Breast epithelium (tissue), 4 donors: ENCODE data around the gene GET4. TPM values are rescaled to one million over a fixed set of nuclear protein-coding genes. Genes with fewer than 3 reads are reported as not detected.

ENCODE experiments used
- DNase-seq, 2 donors: peaks; one replicate each; pipeline ENCODE4 v3.0.0-alpha.2; 2019; ENCODE audit warnings: low spot score in 2 of 2
- H3K27ac ChIP-seq, 2 donors: fragments of 200-600 bp; sonication (generic) in 1 of 2; one replicate each; pipeline ENCODE4 v1.5.1; 2016 to 2019; ENCODE audit warnings: mild to moderate bottlenecking in 1 of 2
- H3K27me3 ChIP-seq, 2 donors: fragments of 200-600 bp; sonication (generic) in 1 of 2; one replicate each; pipeline versions ENCODE4 v1.5.1 to v1.6.0; 2017 to 2019; ENCODE audit warnings: control low read depth in 1 of 2, mild to moderate bottlenecking in 1 of 2
- H3K36me3 ChIP-seq: fragments of 200-600 bp; one replicate; pipeline ENCODE4 v1.5.1; 2019
- H3K4me1 ChIP-seq, 2 donors: fragments of 200-600 bp; sonication (generic); one replicate each; pipeline ENCODE4 v1.5.1; 2016 to 2019; ENCODE audit warnings: control low read depth in 1 of 2
- H3K4me3 ChIP-seq, 3 donors: fragments of 200-600 bp; sonication (generic); 1 replicate in 2 of 3; 2 replicates in 1 of 3; pipeline ENCODE4 v1.5.1; 2016 to 2019; ENCODE audit warnings: mild to moderate bottlenecking in 3 of 3, moderate library complexity in 2 of 3
- H3K9me3 ChIP-seq, 2 donors: fragments of 200-600 bp; sonication (generic) in 1 of 2; one replicate each; pipeline ENCODE4 v1.5.1; 2016 to 2019; ENCODE audit warnings: control low read depth in 1 of 2
- CTCF ChIP-seq, 3 donors: fragments of 450-650 bp; IDR thresholded peaks; one replicate each; pipeline ENCODE4 v1.5.1; 2016 to 2017; ENCODE audit warnings: antibody characterized with exemption in 3 of 3, mild to moderate bottlenecking in 3 of 3, moderate library complexity in 3 of 3
- POLR2A ChIP-seq: fragments of 450-650 bp; IDR thresholded peaks from one replicate; pipeline ENCODE4 v1.6.1; 2016; ENCODE audit warnings: antibody characterized with exemption, mild to moderate bottlenecking, moderate library complexity
- POLR2AphosphoS5 ChIP-seq, 3 donors: sonication (generic); formaldehyde crosslinking; IDR thresholded peaks; one replicate each; pipeline ENCODE4 v1.6.1; 2017; ENCODE audit warnings: antibody characterized with exemption in 3 of 3
- intact Hi-C: fragments of 100-400 bp; cut with DNase I; formaldehyde crosslinking; loops from one replicate; pipeline ENCODE4 v1.15.1; 2023; ENCODE audit warnings: low total_unique reads
- total RNA-seq, 3 donors: library from RNA; depleted of rRNA; stranded (reverse); fragments of >200 nt; gene quantifications; one replicate each; pipeline ENCODE4 v1.1.0, GENCODE V29; 2016

Gene GET4
- total RNA-seq, 3 donors from 2014 or later, result 23.7 to 33.4 (median 29.5) TPM

DNA sequence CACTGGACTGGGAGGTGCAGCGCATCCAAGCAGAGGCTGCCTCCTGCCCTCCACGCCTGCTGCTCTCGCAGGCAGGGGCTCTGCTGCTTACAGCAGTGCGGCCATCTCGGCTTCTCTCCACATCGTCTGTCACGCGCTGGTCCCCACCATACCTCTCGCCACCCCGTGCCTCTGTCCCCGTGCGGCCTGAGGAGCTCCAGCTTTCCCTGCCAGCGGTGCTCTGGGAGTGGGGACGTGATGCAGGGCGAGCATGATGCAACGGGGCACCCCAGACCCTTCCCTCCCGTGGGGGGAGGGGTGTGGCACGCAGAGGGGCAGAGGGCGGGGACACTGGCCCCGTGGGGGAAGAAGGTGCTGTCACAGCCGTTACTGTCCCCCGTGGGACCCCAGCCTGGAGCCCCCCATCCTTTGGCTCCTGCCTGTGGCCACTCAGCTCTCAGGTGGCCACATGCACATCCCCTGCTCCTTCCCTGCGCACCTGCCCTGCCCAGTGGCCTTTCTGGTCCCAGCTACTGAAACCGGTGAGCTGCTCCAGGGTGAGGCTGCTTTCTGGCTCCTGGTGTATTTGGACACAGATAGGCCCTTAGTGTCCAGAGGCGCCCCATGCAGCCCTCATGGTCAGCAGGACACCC lies 9.0 kb downstream of the GET4 start:
- Histone ChIP-seq H3K4me1 (peaks cover 0 to 11% of the 10 kb centered on the region in 2 donors), H3K27ac (no peak overlapping the region), H3K9me3 (no peaks in the 10 kb centered on the region), H3K27me3 (no peaks in the 10 kb centered on the region), H3K36me3 (no peaks in the 10 kb centered on the region), H3K4me3 (no peak overlapping the region)
- no peak for DNase-seq
- no peak for TF ChIP-seq CTCF (IDR thresholded peaks at IDR 0.05)
- no peak for TF ChIP-seq POLR2AphosphoS5 (IDR thresholded peaks at IDR 0.05)
- TF ChIP-seq POLR2A, result no peak
- intact Hi-C loops, result no loop called here

DNA sequence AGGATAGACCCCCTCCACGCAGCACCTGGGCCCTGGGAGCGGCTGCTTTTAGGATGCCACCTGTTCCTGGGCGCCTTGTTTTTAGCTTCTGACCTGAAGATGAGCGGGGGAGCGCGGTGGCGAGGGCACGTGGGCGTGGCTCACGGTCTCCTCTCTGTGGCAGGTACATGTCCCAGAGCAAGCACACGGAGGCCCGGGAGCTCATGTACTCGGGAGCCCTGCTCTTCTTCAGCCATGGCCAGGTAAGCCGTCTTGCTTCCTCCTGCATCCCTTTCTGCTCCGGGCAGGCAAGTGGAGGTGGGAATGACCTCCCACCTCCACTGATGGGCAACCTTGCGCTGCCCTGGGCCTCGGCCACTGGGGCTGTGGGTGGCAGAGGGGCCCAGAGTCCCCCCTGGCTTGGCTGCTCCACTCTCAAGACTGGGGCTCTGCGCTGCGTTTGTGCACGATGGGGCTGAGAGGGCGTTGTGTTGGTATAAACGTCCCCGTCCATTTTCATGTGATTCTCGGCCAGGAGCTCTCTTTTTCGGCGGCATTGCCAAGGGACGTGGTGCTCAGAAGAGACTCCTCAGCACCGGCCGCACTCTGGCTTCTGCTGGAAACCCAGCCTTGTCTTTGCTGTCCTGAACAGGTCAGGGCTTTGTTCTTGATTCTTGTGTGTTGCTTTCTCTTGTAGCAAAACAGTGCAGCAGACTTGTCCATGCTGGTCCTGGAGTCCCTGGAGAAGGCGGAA lies 9.7 kb downstream of the GET4 start:
- no peaks in the 10 kb centered on the region for H3K27me3 ChIP-seq
- DNase-seq, result no peak
- H3K9me3 ChIP-seq, result no peaks in the 10 kb centered on the region
- intact Hi-C loops, result no loop called here
- TF ChIP-seq CTCF (IDR thresholded peaks at IDR 0.05), result no peak
- no peak for TF ChIP-seq POLR2AphosphoS5 (IDR thresholded peaks at IDR 0.05)
- no peak for TF ChIP-seq POLR2A
- no peak overlapping the region for H3K27ac ChIP-seq
- peaks cover 0 to 11% of the 10 kb centered on the region in 2 donors for H3K4me1 ChIP-seq
- H3K36me3 ChIP-seq, result no peaks in the 10 kb centered on the region
- H3K4me3 ChIP-seq, result no peak overlapping the region

GRCh38 chr7:886626-887487 lies 10.5 kb downstream of the GET4 start:
- intact Hi-C loops, result no loop called here
- DNase-seq, result no peak

GRCh38 chr7:887488-887820 lies 11.1 kb downstream of the GET4 start:
- H3K27me3 ChIP-seq, result no peaks in the 10 kb centered on the region
- peaks cover 4% of the 10 kb centered on the region for H3K36me3 ChIP-seq
- no peaks in the 10 kb centered on the region for H3K9me3 ChIP-seq
- no peak overlapping the region for H3K27ac ChIP-seq
- no peak for DNase-seq
- H3K4me3 ChIP-seq, result no peak overlapping the region
- TF ChIP-seq CTCF (IDR thresholded peaks at IDR 0.05) (no peak), POLR2A (no peak), POLR2AphosphoS5 (IDR thresholded peaks at IDR 0.05) (no peak)
- H3K4me1 ChIP-seq, result peaks cover 0 to 7% of the 10 kb centered on the region in 2 donors
- intact Hi-C loops, result no loop called here

More at GRCh38 chr7:886626-887487, 10.5 kb downstream of the GET4 start:
- Histone ChIP-seq H3K9me3 (no peaks in the 10 kb centered on the region), H3K4me1 (peaks cover 0 to 7% of the 10 kb centered on the region in 2 donors), H3K4me3 (no peak overlapping the region), H3K27me3 (no peaks in the 10 kb centered on the region), H3K36me3 (peaks cover 2% of the 10 kb centered on the region), H3K27ac (peak overlapping the region in 1 of 2 donors; percentile 22)
- TF ChIP-seq CTCF (IDR thresholded peaks at IDR 0.05), result no peak
